OCI-LY3 (cell line): ENCODE results near the gene M1AP.

Source experiments
- CTCF ChIP-seq: fragments of 200-600, 300-600 bp; sonication (generic); IDR thresholded peaks from 2 replicates; pipeline ENCODE4 v1.5.1; 2014; ENCODE audit warnings: antibody characterized with exemption, low read length, low read depth
- EZH2phosphoT487 ChIP-seq: fragments of 200-600 bp; shearing (Covaris generic); IDR thresholded peaks from 2 replicates; pipeline ENCODE4 v1.6.1; 2018; ENCODE audit warnings: antibody characterized with exemption, mixed run types, low read depth

GRCh38 chr2:74690571-74690970 is 42.4 kb upstream of the M1AP start:
- TF ChIP-seq CTCF: peak; percentile 90
- no peak for TF ChIP-seq EZH2phosphoT487
